Measurements from ENCODE around the gene FREM3. TPM values are rescaled to one million over a fixed set of nuclear protein-coding genes. Genes with fewer than 3 reads are reported as not detected.

The FREM3 gene
- total RNA-seq, 1 experiment from 2014 or later, result not detected

GRCh38 chr4:143742834-143743233 is 42.4 kb upstream of the FREM3 start:
- no peak for TF ChIP-seq CTCF (conservative IDR thresholded peaks at IDR 0.05)
- no CpG with 5 or more reads among the region's 2 CpGs for WGBS (ENCODE audit: extremely low coverage, insufficient read length, low lambda C conversion rate)
- no peaks in the 10 kb centered on the region for H3K36me3 Mint-ChIP-seq (ENCODE audit: insufficient read depth in 1 of 3, low read depth in 3 of 3)

More at GRCh38 chr4:143742834-143743233, 42.4 kb upstream of the FREM3 start:
- Histone ChIP-seq H3K4me1 (ENCODE audit: insufficient read depth, low read length) (no peaks in the 10 kb centered on the region), H2BK120ac (ENCODE audit: low read depth, low read length, poor library complexity, severe bottlenecking) (no peak overlapping the region), H3K4ac (ENCODE audit: low read depth, low read length) (no peak overlapping the region), H3K56ac (ENCODE audit: insufficient read length, low read depth, low read length) (no peak overlapping the region), H3K27ac (ENCODE audit: insufficient read length, low read depth, low read length) (no peak overlapping the region), H3T11ph (ENCODE audit: low read length) (no peak overlapping the region), H3K14ac (ENCODE audit: insufficient read depth, low read length) (no peak overlapping the region), H3K9me3 (ENCODE audit: control insufficient read depth, low read depth, low read length) (no peaks in the 10 kb centered on the region), H4K91ac (ENCODE audit: insufficient read length, low read depth, low read length) (no peak overlapping the region), H4K5ac (ENCODE audit: insufficient read length, low read depth, low read length) (no peak overlapping the region), H3K23me2 (ENCODE audit: insufficient read length, low read depth, low read length, poor library complexity, severe bottlenecking) (no peaks in the 10 kb centered on the region), H2BK12ac (ENCODE audit: insufficient read length, low read depth, low read length) (no peak overlapping the region), H2BK20ac (ENCODE audit: low read depth, low read length, poor library complexity, severe bottlenecking) (no peak overlapping the region), H2BK5ac (ENCODE audit: insufficient read length, low read length) (no peak overlapping the region), H3K9ac (ENCODE audit: extremely low read depth, insufficient read length, low read length) (no peak overlapping the region), H2BK15ac (ENCODE audit: low read depth, low read length) (no peak overlapping the region), H4K8ac (replicated peaks; ENCODE audit: insufficient read length, low read depth, low read length) (no peak overlapping the region), H3K18ac (ENCODE audit: insufficient read length, low read depth, low read length) (no peak overlapping the region), H4K20me1 (ENCODE audit: control insufficient read depth, insufficient read depth, insufficient read length) (no peaks in the 10 kb centered on the region), H3K79me2 (ENCODE audit: insufficient read depth, low read length) (no peaks in the 10 kb centered on the region), H3K23ac (ENCODE audit: insufficient read length, low read depth, low read length) (no peak overlapping the region), H2AFZ (ENCODE audit: low read length) (no peak overlapping the region), H2AK5ac (ENCODE audit: insufficient read length, low read length) (no peak overlapping the region), H3K4me2 (ENCODE audit: insufficient read depth, insufficient read length, low read length) (no peak overlapping the region), H3K79me1 (ENCODE audit: insufficient read depth, low read depth, low read length, poor library complexity, severe bottlenecking) (no peaks in the 10 kb centered on the region), H3K27me3 (ENCODE audit: insufficient read depth, low read length) (no peaks in the 10 kb centered on the region)
- no peak overlapping the region for H3K27ac Mint-ChIP-seq
- H3K27me3 Mint-ChIP-seq (ENCODE audit: low read depth), result no peaks in the 10 kb centered on the region
- no peaks in the 10 kb centered on the region for H3K9me3 Mint-ChIP-seq
- no peaks in the 10 kb centered on the region for H3K4me1 Mint-ChIP-seq
- no peak overlapping the region for H3K4me3 Mint-ChIP-seq
- no peak for DNase-seq

All from H9 (cell line).